ENCODE results near the gene NPHP4. TPM values are rescaled to one million over a fixed set of nuclear protein-coding genes. Genes with fewer than 3 reads are reported as not detected.

Gene NPHP4
- total RNA-seq, 1 donor from 2014 or later, result 2.4 TPM

DNA sequence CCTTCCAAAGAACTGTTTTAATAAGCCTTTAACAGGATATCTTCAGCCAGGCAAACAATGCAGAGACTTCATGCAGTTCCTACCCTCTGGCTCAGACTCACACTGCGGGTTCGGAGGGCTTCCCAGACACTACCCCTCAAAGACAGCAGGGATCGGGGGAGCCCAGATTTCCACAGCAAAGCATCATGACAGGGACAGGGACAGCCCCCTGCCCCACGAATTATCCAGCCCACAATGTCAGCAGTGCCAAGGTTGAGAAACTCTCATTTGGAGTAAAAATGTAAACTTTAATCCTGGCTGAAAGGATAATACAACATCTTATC, 20.1 kb downstream of the NPHP4 start:
- DNase-seq (ENCODE audit: low read depth in 2 of 2), result no peak

DNA sequence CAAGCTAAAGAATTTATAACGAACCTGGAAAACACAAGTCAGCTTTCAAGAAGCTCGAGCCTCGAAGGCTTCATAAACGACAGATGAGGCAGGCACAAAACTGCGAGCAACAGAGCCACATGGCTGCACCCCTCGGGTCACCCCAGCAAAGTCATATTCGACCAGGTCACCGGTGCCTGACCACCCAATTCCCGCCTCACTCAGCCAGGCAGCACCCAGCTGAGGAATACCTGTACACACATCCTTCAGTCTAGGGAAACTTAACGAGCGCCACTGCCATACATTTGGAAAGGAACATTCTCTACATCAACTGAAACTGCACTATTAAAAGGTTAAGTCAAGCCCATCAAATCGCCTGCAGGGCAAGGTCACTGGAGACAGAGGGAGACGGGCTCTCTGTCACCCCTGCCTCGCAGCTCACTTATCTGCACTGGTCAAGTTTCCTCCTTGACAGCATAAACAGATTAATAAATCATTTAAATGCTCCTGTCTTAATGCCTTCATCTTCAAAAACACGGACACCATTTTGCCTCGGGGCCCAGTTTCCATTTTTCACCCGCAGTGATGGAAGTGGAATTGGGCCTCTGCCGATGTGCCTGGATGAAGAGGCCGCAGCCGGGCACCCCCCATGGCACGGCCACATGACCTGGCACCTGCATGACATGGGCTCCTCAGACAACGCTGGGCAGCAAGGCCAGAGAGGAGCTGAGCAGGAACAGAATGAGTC, 20.6 kb downstream of the NPHP4 start:
- DNase-seq (ENCODE audit: low read depth in 2 of 2), result no peak

DNA sequence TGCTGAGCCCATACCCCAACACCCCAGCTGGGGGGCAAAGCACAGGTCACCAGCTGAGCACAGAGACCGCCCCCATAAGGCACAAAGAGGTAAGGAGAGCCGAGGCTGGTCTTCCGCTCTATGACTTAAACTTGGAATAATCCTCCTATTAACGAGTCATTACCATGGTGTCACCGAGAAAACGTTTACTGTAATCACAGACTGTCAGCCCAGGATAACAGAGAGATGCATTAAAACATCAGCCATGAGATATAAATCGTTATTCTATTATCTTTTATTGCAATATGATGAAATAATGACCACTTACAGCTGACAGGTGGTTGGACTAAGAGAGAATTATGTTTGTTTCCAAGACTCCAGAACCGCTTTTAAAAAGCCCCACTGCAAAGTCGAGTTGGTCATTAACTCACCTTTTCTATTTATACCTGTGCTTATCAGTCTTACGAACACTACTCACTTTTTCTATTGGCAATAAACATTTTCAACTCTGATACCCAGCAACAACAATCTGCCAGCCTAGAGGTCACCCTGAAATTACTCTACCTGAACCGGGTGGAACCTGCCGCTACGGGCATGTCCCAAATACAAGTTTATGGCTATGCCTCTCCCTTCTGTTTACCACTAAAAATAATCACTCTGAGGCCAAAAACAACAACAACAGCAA, 21.5 kb downstream of the NPHP4 start:
- DNase-seq (ENCODE audit: low read depth in 2 of 2), result no peak

DNA sequence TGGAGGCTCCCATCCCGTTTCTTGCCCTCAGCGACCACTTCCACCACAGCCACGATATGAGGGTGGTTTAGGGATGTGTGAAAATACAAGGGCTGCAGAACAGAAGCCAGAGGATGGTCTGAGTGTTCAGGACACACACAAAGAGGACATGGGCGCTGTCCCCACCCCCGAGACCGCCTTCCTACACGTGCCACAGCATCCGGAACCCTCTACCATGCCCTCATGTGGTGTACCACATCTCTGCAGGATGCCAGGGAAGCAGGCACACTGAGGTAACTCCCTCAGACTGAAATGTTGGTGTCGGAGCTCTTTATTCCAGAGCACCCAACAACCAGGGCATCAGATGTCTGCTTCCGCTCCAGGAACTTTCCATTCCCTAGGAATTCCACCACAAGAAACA, 23.1 kb downstream of the NPHP4 start:
- no peak for DNase-seq (ENCODE audit: low read depth in 2 of 2)

DNA sequence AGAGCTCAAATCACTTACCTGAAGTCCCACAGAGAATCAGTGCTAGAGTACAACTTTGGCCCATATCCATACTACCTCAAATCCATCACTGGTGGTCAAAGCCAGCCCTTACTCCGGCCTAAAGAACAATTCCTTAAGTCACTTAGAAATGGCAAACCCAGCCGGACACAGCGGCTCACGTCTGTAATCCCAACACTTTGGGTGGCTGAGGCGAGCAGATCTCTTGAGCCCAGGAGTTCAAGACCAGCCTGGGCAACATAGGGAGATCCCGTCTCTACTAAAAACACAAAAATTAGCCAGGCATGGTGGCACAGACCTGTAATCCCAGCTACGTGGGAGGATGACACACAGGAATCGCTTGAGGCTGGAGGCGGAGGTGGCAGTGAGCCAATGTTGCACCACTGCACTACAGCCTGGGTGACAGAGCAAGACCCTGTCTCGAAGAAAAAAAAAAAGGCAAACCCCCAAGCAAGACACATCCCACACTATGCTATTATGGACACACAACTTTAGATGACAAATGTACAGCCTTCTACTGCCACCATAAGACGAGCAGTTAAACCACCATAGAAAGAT, 24.0 kb downstream of the NPHP4 start:
- no peak for DNase-seq (ENCODE audit: low read depth in 2 of 2)

DNA sequence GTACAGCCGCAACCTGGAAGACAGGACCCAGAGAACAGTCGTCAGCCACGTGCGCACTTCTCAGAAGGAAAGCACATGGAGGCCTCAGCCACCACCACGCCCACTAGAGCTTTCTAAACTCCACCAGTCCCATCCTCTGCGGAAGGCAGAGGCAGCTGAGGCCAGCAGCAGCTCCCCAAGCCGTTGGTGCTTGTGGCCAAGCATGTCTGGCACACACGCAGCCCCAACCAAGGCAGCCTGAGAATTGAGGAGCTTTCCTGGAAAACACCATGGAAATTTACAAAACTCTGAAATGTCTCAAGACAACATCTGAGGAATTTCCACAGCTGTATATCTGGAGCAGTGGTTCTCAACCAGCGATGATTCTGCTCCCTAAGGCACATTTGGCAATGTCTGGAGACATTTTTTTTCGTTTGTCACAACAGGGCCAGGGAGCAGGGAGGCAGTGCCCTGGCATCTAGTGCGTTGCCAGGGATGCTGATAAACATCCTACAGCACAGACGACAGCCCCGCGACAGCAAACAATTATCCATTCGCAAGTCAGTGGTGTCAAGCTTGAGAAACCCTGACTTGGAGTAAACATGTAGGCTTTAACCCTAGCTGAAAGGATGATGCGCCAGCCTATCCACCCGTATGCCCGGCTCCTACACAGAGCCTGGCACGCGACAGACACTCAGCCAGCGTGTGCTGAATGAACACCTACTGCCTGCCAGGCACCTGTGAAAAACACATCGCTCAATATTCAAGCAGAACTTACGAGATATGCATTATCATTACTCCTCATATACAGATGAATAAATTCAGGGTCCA, 24.7 kb downstream of the NPHP4 start:
- no peak for DNase-seq (ENCODE audit: low read depth in 2 of 2)

DNA sequence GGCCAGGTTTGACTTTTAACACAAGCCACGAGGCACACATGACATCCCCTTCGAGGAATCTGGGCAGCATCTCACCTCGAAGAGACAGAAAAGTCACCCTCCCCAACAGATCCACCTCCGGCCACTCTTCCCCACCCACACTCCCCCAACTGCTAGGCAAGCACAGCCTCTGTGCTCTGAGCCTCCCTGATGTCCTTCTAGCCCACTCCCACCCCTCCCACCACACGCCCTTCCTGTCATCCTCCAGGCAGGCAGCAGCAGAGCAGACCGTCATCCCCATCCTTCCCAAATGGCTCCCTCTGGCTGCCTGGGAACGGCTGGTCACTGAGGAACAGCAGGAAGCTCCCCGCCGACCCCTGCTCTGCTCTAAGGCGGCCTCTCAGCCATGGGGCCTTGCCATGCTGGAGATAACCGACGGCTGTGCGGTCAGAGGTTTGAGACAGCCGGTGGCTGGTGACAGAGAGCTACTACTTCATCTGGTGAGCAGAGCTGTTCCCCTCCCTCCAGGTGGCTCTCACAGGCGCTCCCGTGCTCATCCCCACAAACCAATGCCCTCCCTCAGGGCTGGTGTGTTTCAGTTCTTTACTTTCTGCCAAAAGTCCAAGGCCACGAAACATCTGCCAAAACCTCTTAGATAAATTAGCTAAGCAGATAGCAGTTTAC, 25.6 kb downstream of the NPHP4 start:
- no peak for DNase-seq (ENCODE audit: low read depth in 2 of 2)

DNA sequence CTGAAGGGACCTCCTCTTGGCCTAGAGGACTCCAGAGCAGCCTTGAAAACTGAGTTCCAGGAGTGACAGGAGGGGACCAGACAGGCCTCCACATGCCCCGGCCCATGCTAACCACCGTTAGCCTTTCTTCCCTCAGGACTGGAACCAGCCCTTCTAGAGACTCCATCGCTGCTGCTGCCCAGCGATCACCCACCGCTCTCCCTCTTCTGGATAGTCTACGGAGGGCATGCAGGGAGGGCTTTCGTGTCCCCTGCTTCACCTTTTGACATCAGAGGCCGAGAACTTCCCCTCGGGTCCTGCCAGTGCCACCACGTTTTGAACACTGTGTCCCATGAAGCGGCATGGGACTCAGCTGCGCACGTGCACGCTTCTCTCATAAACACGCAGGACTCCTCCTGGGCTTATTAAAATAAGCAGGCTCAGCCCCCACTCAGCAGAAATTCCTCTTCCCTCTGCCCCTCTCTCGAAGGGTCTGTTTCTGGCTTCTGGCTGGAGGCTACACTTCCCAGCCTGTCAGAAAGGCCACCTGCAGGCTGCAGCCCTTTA, 26.6 kb downstream of the NPHP4 start:
- no peak for DNase-seq (ENCODE audit: low read depth in 2 of 2)

DNA sequence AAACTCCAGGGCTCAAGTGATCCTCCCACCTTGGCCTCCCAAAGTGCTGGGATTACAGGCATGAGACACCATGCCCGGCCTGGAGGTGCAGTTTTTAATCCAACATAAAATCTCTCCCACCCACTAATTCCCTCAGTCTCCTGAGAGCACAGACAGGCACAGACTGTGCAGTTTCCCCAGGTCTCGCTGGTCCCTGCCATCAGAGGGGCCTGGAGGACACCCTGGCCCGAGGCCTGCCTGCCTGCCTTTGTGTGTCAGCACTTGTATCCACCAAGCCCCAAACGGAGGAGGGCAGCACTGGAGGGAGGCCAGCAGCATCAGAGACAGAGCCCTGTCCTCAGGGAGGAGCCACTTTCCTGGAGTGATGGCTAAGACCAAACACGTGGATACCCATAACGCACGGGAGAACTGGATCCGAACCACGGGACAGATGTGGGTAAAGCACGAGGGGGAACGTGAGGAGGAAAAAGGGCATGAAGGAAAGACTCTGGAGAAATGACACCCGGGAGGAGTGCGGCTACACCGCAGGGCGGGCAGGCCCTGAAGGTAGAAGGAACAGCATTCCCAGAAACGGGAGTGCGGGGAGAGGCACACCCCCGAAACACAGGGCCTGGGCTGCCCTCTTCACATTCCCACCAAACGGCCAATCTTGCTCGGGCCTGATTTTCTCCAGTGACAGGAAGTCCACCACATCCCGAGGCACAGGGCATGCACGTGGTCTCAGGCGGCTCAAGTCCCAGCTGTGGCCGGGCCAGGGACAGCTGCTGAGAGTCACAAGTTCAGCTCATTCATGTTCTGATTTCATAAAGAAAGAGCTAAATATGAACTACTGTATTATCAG, 29.7 kb downstream of the NPHP4 start:
- DNase-seq (ENCODE audit: low read depth in 2 of 2), result no peak

DNA sequence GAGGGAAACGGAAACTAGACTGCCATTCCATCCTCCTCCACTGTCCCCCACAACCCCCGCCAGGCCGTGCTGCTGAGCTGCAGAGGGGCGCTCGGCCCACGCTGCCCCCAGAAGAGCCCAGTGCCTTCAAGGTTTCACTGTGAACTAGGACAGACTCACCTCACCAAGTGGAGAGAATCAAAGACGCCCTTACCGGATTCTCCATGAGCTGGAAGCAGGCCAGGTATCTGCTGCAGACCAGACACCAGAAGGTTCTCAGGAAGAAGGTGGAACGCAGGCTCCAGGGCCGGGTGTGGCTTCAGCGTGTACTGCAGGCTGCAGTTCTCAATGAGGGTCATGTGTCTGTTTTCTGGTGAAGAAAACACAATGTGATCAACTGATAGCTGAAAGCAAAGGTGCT, 30.6 kb downstream of the NPHP4 start:
- DNase-seq (ENCODE audit: low read depth in 2 of 2), result no peak

DNA sequence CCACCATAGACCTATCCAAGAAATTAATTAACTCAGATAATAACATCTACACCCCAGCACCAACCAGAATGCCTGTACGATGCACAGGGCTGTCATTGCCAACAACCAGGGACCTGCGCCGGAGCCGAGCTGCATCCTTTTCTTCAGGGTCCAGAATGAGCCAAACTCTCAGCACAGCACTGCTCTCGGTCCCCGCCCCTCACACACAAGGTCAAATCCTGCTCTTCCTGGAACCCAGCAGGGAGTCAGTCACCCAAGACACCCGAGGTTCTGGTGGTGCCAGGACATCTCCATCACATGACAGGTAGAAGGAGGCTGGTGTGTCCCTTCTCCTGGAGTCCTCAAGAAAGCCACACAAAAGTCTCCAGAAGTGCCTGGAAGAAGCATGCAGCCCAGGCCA, 31.9 kb downstream of the NPHP4 start:
- no peak for DNase-seq (ENCODE audit: low read depth in 2 of 2)

DNA sequence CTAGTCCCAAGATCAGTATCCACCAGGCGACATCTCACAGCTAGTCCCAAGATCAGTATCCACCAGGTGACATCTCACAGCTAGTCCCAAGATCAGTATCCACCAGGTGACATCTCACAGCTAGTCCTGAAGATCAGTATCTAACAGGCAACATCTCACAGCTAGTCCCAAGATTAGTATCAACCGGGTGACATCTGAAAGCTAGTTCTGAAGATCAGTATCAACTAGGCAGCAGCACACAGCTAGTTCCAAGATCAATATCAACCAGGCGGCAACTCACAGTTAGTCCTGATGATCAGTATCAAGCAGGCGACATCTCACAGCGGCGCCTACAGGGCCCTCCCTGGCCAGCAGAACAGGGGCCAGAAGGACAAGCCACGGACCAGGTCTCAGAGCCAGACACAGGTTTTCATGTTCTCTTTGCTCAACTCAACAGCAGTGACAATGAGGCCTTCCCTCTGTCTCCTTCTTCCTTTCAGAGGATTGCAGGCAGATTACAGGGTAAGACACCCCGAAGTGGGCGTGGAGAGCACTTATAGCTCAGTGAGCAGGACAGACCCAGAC, 32.5 kb downstream of the NPHP4 start:
- DNase-seq (ENCODE audit: low read depth in 2 of 2), result no peak

DNA sequence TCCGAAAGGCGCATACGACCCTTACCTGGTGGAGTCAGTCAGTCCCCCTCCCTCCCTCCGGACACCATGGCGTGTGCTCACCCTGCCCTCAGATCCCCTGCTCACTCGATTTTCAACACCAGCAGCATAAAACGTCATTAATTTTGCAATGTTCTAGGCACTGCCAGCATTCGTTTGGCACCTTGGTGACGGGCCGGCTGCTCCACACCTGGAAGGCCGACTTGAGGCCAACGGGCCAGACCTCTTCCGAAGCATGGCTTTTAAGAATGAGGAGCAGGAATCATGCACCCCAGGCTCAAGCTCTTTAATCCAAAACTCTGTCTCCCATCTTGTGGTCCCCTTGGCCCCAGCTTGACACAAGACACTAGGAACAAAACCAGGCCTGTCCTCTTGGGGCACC, 33.1 kb downstream of the NPHP4 start:
- DNase-seq (ENCODE audit: low read depth in 2 of 2), result no peak

DNA sequence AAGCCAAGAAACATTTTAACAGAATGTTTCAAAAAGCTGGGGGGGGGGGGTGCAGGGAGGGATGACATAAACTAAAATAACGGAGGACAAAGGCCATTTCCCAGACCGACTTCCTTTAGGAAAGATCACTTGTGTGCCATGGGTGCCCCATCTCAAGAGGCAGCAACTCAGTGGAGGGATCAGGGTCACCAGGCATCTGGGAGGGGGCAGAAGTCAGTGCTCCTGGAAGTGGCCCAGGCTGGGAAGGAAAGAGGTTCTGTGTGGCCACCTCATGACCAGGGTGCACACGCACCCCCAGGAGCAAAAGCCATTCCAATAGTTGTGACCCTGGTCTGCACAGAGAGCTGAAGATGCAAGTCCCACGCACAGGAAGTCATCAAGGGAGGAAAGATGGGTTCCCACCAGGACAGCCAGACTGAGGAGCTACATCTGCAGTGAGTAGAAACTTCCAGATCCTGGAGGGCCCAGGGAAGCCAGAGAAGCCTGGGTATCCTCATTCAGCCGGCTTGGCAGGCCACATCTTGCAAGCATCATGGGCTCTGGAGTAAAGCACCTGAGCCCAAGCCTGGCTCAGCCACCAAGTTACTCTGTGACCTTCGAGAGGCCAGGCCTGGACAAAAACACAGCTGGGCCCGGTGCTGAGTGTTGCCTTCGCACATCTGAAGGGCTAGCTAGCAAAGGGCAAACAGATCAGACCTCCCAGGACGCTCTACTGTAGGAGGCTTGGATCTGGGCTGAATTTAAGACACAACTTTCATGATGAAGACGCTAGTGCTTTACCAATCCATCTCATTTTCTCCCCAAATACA, 36.0 kb downstream of the NPHP4 start:
- no peak for DNase-seq (ENCODE audit: low read depth in 2 of 2)

DNA sequence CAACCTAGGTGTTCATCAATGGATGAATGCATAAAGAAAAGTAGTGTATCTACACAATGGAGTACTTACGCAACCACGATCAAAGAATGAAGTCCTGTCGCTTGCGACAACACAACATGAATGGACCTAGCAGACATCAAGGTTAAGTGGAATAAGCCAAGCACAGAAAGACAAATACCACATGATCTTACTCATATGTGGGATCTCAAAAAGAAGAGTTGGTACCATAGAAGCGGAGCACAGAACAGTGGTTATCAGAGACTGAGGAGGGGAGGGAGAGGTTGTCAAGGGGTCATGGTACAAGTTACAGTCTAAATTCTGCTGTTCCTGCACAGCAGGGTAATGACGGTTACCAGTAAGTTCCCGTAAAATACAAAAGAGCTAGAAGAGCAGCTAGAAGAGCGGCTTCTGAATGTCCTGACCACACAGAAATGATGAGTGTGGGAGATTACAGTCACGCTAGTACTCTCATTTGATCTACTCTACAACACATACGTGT, 36.7 kb downstream of the NPHP4 start:
- no peak for DNase-seq (ENCODE audit: low read depth in 2 of 2)

DNA sequence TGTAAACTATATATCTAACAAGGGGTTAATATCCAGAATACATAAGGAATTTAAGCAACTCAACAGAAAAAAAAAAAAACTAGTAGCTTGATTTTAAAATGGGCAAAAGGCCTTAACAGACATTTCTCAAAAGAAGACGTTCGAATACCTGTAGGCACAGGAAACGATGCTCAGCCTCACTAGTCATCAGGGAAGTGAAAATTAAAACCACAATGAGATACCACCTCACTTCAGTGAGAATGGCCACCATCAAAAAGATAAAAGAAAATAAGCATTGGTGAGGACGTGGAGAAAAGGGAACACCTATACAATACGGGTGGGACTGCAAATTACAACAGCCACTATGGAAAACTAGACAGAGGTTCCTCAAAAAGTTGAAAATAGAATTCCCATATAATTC, 37.3 kb downstream of the NPHP4 start:
- no peak for DNase-seq (ENCODE audit: low read depth in 2 of 2)

DNA sequence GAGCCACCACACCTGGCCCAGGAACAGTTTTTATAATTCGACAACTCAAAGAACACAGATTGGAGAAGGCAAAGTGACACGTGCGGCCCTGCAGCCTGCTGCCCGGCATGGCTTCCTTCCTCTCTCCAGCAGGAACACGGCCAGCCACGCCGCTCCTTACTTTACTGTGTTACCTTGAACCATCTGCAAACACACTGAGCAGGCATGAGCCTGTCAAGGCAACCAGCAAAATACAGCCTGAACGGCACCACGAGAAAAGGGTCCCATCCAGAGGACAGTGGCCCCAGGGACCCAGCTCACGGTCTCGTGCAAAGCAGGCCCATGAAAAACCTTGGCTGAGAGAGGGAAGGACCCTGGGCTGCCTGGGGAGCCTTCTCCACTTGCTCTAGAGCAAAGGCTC, 38.8 kb downstream of the NPHP4 start:
- DNase-seq (ENCODE audit: low read depth in 2 of 2), result no peak

DNA sequence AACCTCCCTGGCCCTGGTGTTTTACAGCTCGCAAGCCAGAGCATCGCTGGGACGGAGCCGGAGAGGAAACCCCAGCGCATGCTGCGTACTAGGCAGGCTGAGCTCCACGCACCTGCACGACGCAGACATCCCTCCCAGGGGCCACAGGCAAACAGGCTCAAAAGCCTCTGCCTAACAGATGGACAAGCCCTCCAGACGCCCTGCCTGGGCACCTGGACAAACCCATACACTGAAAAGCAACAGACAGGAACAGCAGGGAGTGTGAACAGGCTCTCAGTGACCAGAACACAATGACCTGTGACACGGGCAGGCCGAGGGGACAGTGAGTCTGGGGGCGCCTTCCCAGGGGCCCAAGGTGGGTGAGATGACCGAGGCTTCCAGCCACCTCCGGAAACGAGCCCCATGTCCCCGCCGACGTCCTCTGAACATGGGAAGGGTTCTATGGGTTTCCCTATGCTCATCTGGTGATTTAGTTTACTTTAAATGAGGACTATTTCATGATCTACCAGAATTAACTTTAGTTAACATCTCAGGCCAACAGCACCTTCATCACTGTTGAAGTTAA, 40.3 kb downstream of the NPHP4 start:
- no peak for DNase-seq (ENCODE audit: low read depth in 2 of 2)

Measured in dermis microvascular lymphatic vessel endothelial cell (primary cell).